Nephron (organoid): Measurements from ENCODE around the gene CFHR5.
"Not testable (repeated sequence)": the region's sequence is repeated elsewhere in the genome, so short reads cannot be mapped to it uniquely, and the experiment has no call there.

ENCODE experiments used
- H3K27ac Mint-ChIP-seq, 3 experiments: 2 replicates each; pipeline ENCODE4 v1.8.0; 2020; ENCODE audit warnings: mixed read lengths in 3 of 3, mild to moderate bottlenecking in 2 of 3, moderate library complexity in 1 of 3
- H3K27me3 Mint-ChIP-seq: 2 replicates; pipeline ENCODE4 v1.8.0; 2021; ENCODE audit warnings: low read depth, mild to moderate bottlenecking, moderate library complexity, mixed read lengths
- H3K36me3 Mint-ChIP-seq: 2 replicates; pipeline ENCODE4 v1.8.0; 2020; ENCODE audit warnings: low read depth, mixed read lengths
- H3K4me1 Mint-ChIP-seq: 2 replicates; pipeline ENCODE4 v1.8.0; 2020; ENCODE audit warnings: mixed read lengths
- H3K4me3 Mint-ChIP-seq, 3 experiments: 2 replicates each; pipeline ENCODE4 v1.8.0; 2020; ENCODE audit warnings: mild to moderate bottlenecking in 3 of 3, mixed read lengths in 3 of 3, moderate library complexity in 2 of 3
- H3K9me3 Mint-ChIP-seq: 2 replicates; pipeline ENCODE4 v1.8.0; 2020; ENCODE audit warnings: mixed read lengths
- TF ChIP-seq, protein P1 (sequence below), 3 experiments: fragments of 200-600 bp; sonication (generic); IDR thresholded peaks; one replicate each; pipeline ENCODE4 v1.5.0; 2021; ENCODE audit warnings: antibody characterized with exemption in 3 of 3; ENCODE audit not compliant: unreplicated experiment in 3 of 3

Gene CFHR5

DNA sequence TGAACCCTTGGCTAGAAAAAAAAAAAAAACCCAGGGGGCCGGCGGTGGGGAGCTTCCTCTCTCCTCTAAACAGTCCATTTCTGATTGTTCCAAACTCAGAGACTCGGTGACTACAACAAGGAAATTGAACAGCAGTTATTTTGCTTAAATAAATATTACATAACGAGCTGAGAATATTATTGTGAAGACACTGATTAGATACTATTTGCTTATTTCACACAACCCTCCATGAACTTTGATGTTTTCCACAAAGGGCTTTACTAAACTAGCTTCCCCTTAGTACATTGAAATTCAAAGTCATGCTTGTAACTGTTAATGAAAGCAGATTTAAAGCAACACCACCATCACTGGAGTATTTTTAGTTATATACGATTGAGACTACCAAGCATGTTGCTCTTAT lies at the start of gene CFHR5:
TSS of gene CFHR5 (plus strand) at position 279 of the 400 bp plus-strand sequence. CDS start at position 388, 109 bp downstream.
- Mint-ChIP-seq H3K4me3 (no peak within 1 kb of the TSS), H3K9me3 (no peaks in the 10 kb centered on the region), H3K27me3 (no peaks in the 10 kb centered on the region), H3K4me1 (no peaks in the 10 kb centered on the region), H3K36me3 (no peaks in the 10 kb centered on the region), H3K27ac (no peak within 1 kb of the TSS)
- TF ChIP-seq, protein P1, sequence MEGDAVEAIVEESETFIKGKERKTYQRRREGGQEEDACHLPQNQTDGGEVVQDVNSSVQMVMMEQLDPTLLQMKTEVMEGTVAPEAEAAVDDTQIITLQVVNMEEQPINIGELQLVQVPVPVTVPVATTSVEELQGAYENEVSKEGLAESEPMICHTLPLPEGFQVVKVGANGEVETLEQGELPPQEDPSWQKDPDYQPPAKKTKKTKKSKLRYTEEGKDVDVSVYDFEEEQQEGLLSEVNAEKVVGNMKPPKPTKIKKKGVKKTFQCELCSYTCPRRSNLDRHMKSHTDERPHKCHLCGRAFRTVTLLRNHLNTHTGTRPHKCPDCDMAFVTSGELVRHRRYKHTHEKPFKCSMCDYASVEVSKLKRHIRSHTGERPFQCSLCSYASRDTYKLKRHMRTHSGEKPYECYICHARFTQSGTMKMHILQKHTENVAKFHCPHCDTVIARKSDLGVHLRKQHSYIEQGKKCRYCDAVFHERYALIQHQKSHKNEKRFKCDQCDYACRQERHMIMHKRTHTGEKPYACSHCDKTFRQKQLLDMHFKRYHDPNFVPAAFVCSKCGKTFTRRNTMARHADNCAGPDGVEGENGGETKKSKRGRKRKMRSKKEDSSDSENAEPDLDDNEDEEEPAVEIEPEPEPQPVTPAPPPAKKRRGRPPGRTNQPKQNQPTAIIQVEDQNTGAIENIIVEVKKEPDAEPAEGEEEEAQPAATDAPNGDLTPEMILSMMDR (IDR thresholded peaks at IDR 0.05; ENCODE audit: unreplicated experiment in 3 of 3): no peak

DNA sequence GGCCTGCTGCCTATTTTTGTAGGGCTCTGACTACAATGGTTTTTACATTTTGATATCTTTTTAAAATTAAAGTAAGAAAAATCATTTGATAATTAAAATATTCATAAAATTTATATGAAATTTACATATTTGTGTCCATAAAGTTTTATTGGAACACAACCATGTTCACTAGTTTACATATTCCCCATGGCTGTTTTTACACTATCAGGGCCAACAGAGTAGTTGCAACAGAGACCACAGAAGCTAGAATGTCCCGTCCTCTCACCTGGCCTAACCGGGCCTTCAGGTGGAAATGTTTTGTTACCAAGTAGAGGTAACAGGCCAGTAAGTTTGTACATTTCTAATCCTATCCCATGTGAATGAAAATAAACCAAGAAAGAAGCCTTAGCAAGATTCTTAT lies 44.5 kb upstream of the CFHR5 start:
- not testable (repeated sequence) for H3K27me3 Mint-ChIP-seq, H3K4me3 Mint-ChIP-seq, H3K27ac Mint-ChIP-seq, H3K4me1 Mint-ChIP-seq, H3K9me3 Mint-ChIP-seq, H3K36me3 Mint-ChIP-seq

DNA sequence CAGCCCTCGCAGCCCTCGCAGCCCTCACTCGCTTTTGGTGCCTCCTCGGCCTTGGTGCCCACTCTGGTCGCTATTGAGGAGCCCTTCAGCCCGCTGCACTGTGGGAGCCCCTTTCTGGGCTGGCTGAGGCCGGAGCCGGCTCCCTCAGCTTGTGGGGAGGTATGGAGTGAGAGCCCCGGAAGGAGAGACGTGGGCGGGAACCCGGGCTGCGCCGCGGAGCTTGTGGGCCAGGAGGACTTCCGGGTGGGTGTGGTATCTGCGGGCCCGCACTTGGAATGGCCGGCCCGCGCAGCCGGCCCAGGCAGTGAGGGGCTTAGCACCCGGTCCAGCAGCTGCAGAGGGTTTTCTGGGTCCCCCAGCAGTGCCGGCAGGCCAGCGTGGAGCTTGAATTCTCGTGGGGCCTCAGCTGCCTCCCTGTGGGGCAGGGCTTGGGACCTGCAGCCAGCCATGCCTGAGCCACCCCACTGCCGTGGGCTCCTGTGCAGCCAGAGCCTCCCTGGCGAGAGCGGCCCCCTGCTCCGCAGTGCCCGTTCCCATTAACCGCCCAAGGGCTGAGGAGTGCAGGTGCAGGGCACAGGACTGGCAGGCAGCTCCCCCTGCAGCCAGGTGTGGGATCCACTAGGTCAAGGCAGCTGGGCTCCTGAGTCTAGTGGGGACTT lies 43.7 kb upstream of the CFHR5 start:
- Mint-ChIP-seq H3K36me3 (no peaks in the 10 kb centered on the region), H3K9me3 (no peaks in the 10 kb centered on the region), H3K4me1 (no peaks in the 10 kb centered on the region), H3K27ac (no peak overlapping the region), H3K4me3 (no peak overlapping the region), H3K27me3 (peaks cover 3% of the 10 kb centered on the region)
- TF ChIP-seq, protein P1 (IDR thresholded peaks at IDR 0.05; ENCODE audit: unreplicated experiment in 3 of 3): no peak

DNA sequence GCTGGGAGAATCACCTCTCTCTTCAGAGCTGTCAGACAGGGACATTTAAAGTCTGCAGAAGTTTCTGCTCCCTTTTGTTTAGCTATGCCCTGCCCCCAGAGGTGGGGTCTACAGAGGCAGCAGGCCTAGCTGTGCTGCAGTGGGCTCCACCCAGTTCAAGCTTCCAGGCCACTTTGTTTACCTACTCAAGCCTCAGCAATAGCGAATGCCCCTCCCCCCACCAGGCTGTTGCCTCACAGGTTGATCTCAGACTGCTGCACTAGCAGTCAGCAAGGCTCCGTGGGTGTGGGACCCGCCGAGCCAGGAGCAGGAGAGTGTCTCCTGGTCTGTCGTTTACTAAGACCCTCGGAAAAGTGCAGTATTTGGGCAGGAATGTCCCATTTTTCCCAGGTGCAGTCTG lies 35.9 kb upstream of the CFHR5 start:
- H3K27ac Mint-ChIP-seq, H3K27me3 Mint-ChIP-seq, H3K4me1 Mint-ChIP-seq, H3K9me3 Mint-ChIP-seq, H3K36me3 Mint-ChIP-seq, H3K4me3 Mint-ChIP-seq: not testable (repeated sequence)

DNA sequence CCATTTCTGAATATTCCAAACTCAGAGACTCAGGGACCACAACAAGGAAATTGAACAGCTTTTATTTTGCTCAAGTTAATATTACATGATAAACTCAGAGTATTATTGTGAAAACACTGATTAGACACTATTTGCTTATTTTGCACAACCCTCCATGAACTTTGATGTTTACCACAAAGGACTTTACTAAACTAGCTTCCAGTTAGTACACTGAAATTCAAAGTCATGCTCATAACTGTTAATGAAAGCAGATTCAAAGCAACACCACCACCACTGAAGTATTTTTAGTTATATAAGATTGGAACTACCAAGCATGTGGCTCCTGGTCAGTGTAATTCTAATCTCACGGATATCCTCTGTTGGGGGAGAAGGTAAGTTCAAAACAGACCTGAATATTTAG lies 33.8 kb upstream of the CFHR5 start, which contains the start of gene CFHR2:
TSS of gene CFHR2 (plus strand) at position 171 of the 400 bp plus-strand sequence. CDS start at position 314, 143 bp downstream.
- not testable (repeated sequence) for H3K4me3 Mint-ChIP-seq, H3K9me3 Mint-ChIP-seq, H3K27me3 Mint-ChIP-seq, H3K27ac Mint-ChIP-seq, H3K36me3 Mint-ChIP-seq, H3K4me1 Mint-ChIP-seq

DNA sequence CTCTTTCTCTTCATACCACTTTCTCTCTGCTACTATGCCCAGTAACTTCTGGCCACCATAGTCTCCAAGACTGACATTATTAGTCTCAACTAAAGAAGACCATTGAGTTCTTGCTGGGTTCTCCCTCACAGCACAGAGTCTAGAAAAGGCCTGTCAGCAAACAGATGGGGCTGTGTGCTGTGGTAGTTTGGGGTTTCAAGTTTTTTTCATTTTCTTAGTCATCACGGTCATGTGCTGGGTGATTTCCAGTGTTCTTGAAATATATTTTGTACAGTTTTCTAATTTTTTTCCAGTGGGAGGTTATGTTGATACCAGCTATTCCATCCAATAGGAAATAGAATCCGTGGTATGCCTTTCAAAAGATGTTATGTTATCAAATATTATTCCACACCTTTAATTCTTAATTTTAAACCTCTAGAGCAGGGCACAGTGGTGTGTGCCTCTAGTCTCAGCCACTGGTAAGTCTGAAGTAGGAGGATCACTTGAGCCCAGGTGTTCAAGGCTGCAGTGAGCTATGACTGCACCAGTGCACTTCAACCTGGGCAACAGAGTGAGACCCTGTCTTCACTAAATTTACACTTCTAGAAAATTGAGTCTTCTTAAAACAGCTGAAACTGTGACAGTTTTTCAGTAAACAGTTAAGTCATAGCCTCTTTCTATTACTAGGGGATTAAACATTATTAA lies 25.5 kb upstream of the CFHR5 start:
- H3K4me3 Mint-ChIP-seq: no peak overlapping the region
- no peaks in the 10 kb centered on the region for H3K4me1 Mint-ChIP-seq
- H3K9me3 Mint-ChIP-seq: no peaks in the 10 kb centered on the region
- H3K27ac Mint-ChIP-seq: no peak overlapping the region
- no peaks in the 10 kb centered on the region for H3K36me3 Mint-ChIP-seq
- H3K27me3 Mint-ChIP-seq: no peaks in the 10 kb centered on the region
- TF ChIP-seq, protein P1 (IDR thresholded peaks at IDR 0.05; ENCODE audit: unreplicated experiment in 3 of 3): no peak

DNA sequence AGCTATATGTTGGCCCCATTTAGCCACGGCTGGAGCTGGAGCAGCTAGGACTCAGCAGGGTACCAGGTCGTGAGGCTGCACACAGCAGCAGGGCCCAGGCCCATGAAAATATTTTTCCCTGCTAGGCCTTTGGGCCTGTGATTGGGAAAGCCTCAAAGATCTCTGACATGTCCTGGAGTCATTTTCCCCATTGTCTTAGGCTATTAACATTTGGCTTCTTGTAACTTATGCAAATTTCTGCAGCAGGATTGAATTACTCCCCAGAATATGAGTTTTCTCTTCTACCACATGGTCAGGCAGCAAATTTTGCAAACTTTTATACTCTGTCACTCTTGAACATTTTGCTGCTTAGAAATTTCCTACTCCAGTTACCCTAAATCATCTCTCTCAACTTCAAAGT lies 22.6 kb upstream of the CFHR5 start:
- TF ChIP-seq, protein P1 (IDR thresholded peaks at IDR 0.05; ENCODE audit: unreplicated experiment in 3 of 3): no peak
- H3K4me1 Mint-ChIP-seq: no peaks in the 10 kb centered on the region
- H3K9me3 Mint-ChIP-seq: no peaks in the 10 kb centered on the region
- no peaks in the 10 kb centered on the region for H3K36me3 Mint-ChIP-seq
- H3K4me3 Mint-ChIP-seq: no peak overlapping the region
- no peak overlapping the region for H3K27ac Mint-ChIP-seq
- H3K27me3 Mint-ChIP-seq: no peaks in the 10 kb centered on the region
